HEK293 (cell line): Measurements from ENCODE around the gene HCFC1.

Experiments
- CTCF ChIA-PET: fragments of 350-600 bp; formaldehyde crosslinking; extraction: SDS; loops from one replicate; lab custom pipeline; 2021; ENCODE audit warnings: antibody characterized with exemption; lab: Yijun Ruan, JAX
- POLR2A ChIA-PET: fragments of 300-600 bp; formaldehyde crosslinking; extraction: SDS; loops from one replicate; lab custom pipeline; 2020; ENCODE audit warnings: antibody characterized with exemption, inconsistent platforms; lab: Yijun Ruan, JAX
- H3K27ac ChIP-seq: fragments of 200-500 bp; sonication (Bioruptor generic); 2 replicates; pipeline ENCODE4 v1.5.1; 2014; ENCODE audit warnings: low read depth, low read length, control low read depth, inconsistent platforms; ENCODE audit errors: extremely low read depth
- H3K36me3 ChIP-seq, 2 experiments: fragments of 200-500 bp in 1 of 2; sonication (Bioruptor generic) in 1 of 2; 1 replicate in 1 of 2; 2 replicates in 1 of 2; pipeline ENCODE4 v1.5.1; 2014 to 2017; ENCODE audit warnings: inconsistent platforms in 2 of 2, low read length in 2 of 2; ENCODE audit not compliant: control insufficient read depth in 2 of 2, insufficient read depth in 1 of 2
- H3K4me1 ChIP-seq: fragments of 200-500 bp; sonication (Bioruptor generic); 2 replicates; pipeline ENCODE4 v1.5.1; 2014; ENCODE audit warnings: mild to moderate bottlenecking, low read length, inconsistent platforms; ENCODE audit not compliant: control insufficient read depth, insufficient read depth
- H3K4me3 ChIP-seq: 2 replicates; pipeline ENCODE4 v1.5.1; 2011; ENCODE audit warnings: low read depth, mild to moderate bottlenecking, control low read depth, low read length, moderate library complexity
- H3K9me3 ChIP-seq: fragments of 200-500 bp; sonication (Bioruptor generic); 2 replicates; pipeline ENCODE4 v1.5.1; 2014; ENCODE audit warnings: low read depth, low read length, inconsistent platforms; ENCODE audit not compliant: control insufficient read depth, insufficient read depth
- CTCF ChIP-seq: fragments of 450-650 bp; formaldehyde crosslinking; IDR thresholded peaks from 2 replicates; pipeline ENCODE4 v1.5.1; 2016; ENCODE audit warnings: missing biosample characterization, missing genetic modification characterization
- GFI1B ChIP-seq: fragments of 450-650 bp; formaldehyde crosslinking; IDR thresholded peaks from 2 replicates; pipeline ENCODE4 v1.5.1; 2016; ENCODE audit warnings: missing biosample characterization, missing genetic modification characterization
- GLIS1 ChIP-seq: fragments of 450-650 bp; formaldehyde crosslinking; IDR thresholded peaks from 2 replicates; pipeline ENCODE4 v1.5.1; 2016; ENCODE audit warnings: missing biosample characterization, missing genetic modification characterization
- GLIS2 ChIP-seq: fragments of 450-650 bp; formaldehyde crosslinking; IDR thresholded peaks from 2 replicates; pipeline ENCODE4 v1.5.1; 2016; ENCODE audit warnings: missing biosample characterization, missing genetic modification characterization
- HIC1 ChIP-seq: fragments of 450-650 bp; formaldehyde crosslinking; IDR thresholded peaks from 2 replicates; pipeline ENCODE4 v1.5.1; 2016; ENCODE audit warnings: missing biosample characterization, missing genetic modification characterization
- HOXC10 ChIP-seq: sonication (generic); formaldehyde crosslinking; IDR thresholded peaks from 2 replicates; pipeline ENCODE4 v1.8.1; 2023; ENCODE audit warnings: mild to moderate bottlenecking, missing genetic modification reagents
- PATZ1 ChIP-seq: fragments of 450-650 bp; formaldehyde crosslinking; IDR thresholded peaks from 2 replicates; pipeline ENCODE4 v1.5.1; 2016; ENCODE audit warnings: missing biosample characterization, missing genetic modification characterization
- PBX3 ChIP-seq: sonication (generic); formaldehyde crosslinking; IDR thresholded peaks from 2 replicates; pipeline ENCODE4 v1.8.1; 2022; ENCODE audit warnings: mild to moderate bottlenecking, moderate library complexity, missing genetic modification reagents
- PRDM1 ChIP-seq: fragments of 450-650 bp; formaldehyde crosslinking; IDR thresholded peaks from 2 replicates; pipeline ENCODE4; 2016; ENCODE audit warnings: missing biosample characterization, missing genetic modification characterization
- PRDM10 ChIP-seq: fragments of 450-650 bp; formaldehyde crosslinking; IDR thresholded peaks from 2 replicates; pipeline ENCODE4 v1.5.1; 2016; ENCODE audit warnings: missing biosample characterization, missing genetic modification characterization
- SP2 ChIP-seq: fragments of 450-650 bp; formaldehyde crosslinking; IDR thresholded peaks from 2 replicates; pipeline ENCODE4 v1.5.1; 2016; ENCODE audit warnings: missing biosample characterization, missing genetic modification characterization
- ZBTB20 ChIP-seq: fragments of 450-650 bp; formaldehyde crosslinking; IDR thresholded peaks from 2 replicates; pipeline ENCODE4 v1.5.1; 2016; ENCODE audit warnings: missing biosample characterization, missing genetic modification characterization
- ZIC2 ChIP-seq: fragments of 450-650 bp; formaldehyde crosslinking; IDR thresholded peaks from 2 replicates; pipeline ENCODE4 v1.5.1; 2016; ENCODE audit warnings: missing biosample characterization, missing genetic modification characterization
- ZNF10 ChIP-seq: fragments of 450-650 bp; formaldehyde crosslinking; IDR thresholded peaks from 2 replicates; pipeline ENCODE4 v1.5.1; 2017; ENCODE audit warnings: missing biosample characterization, missing genetic modification characterization
- ZNF335 ChIP-seq: fragments of 450-650 bp; formaldehyde crosslinking; conservative IDR thresholded peaks from 2 replicates; pipeline ENCODE4 v1.5.1; 2016; ENCODE audit warnings: missing biosample characterization, missing genetic modification characterization
- ZNF394 ChIP-seq: fragments of 450-650 bp; formaldehyde crosslinking; IDR thresholded peaks from 2 replicates; pipeline ENCODE4 v1.5.1; 2016; ENCODE audit warnings: missing biosample characterization, missing genetic modification characterization, mild to moderate bottlenecking, moderate library complexity, borderline replicate concordance
- ZNF600 ChIP-seq: fragments of 450-650 bp; formaldehyde crosslinking; IDR thresholded peaks from 2 replicates; pipeline ENCODE4 v1.5.1; 2016; ENCODE audit warnings: missing biosample characterization, missing genetic modification characterization
- ZNF837 ChIP-seq: fragments of 450-650 bp; formaldehyde crosslinking; IDR thresholded peaks from 2 replicates; pipeline ENCODE4 v1.5.1; 2016; ENCODE audit warnings: missing biosample characterization, missing genetic modification characterization
- ZSCAN5A ChIP-seq: fragments of 450-650 bp; formaldehyde crosslinking; IDR thresholded peaks from 2 replicates; pipeline ENCODE4 v1.5.1; 2016; ENCODE audit warnings: missing biosample characterization, missing genetic modification characterization

HCFC1 gene

GRCh38 chrX:153971450-153972367 is at the start of gene HCFC1 (continued):
- no peak for TF ChIP-seq HOXC10 (CRISPR knock-in tag)

GRCh38 chrX:154021131-154021611 is 49.6 kb upstream of the HCFC1 start:
- POLR2A ChIA-PET: no interaction called here
- Histone ChIP-seq H3K4me3 (no peak overlapping the region), H3K9me3 (no peaks in the 10 kb centered on the region)
- TF ChIP-seq CTCF (tag by site-specific recombination) (peak; percentile 58), ZNF10 (tag by site-specific recombination) (no peak), GFI1B (tag by site-specific recombination) (no peak), ZIC2 (peak; percentile 16; the same call in 1 of the 2 replicates), ZNF394 (0 out of 2 replicates have a peak, but pooled peaks have one; percentile 22), ZSCAN5A (no peak), GLIS1 (tag by site-specific recombination) (peak; percentile 35; the same call in 1 of the 2 replicates), PATZ1 (tag by site-specific recombination) (peak; percentile 68), PRDM1 (tag by site-specific recombination) (0 out of 2 replicates have a peak, but pooled peaks have one; percentile 30), HIC1 (0 out of 2 replicates have a peak, but pooled peaks have one; percentile 22), SP2 (tag by site-specific recombination) (no peak), PRDM10 (tag by site-specific recombination) (peak; percentile 54), ZNF837 (no peak), ZBTB20 (tag by site-specific recombination) (peak; percentile 64), PBX3 (CRISPR knock-in tag) (0 out of 2 replicates have a peak, but pooled peaks have one; percentile 10), ZNF335 (peak; percentile 7; the same call in 1 of the 2 replicates), ZNF600 (tag by site-specific recombination) (peak; percentile 99), GLIS2 (tag by site-specific recombination) (peak; percentile 95)
- TF ChIP-seq, all 188 proteins: peak for 13
- peaks cover 8% of the 10 kb centered on the region; the same call in 1 of the 2 replicates for H3K4me1 ChIP-seq
- H3K36me3 ChIP-seq: peaks cover 5 to 24% of the 10 kb centered on the region in 2 experiments; a peak in 2 of 3 replicates
- CTCF ChIA-PET: interaction anchor here (0.7 to 1.4 kb wide), 4 partner anchors 27 to 482 kb away, joined by 3 to 4 read pairs (median 4); no protein-coding TSS in a partner anchor
- H3K27ac ChIP-seq: peak overlapping the region; percentile 92; the same call in 1 of the 2 replicates
